Measurements from ENCODE around the gene MRPL23.

MRPL23 gene

DNA sequence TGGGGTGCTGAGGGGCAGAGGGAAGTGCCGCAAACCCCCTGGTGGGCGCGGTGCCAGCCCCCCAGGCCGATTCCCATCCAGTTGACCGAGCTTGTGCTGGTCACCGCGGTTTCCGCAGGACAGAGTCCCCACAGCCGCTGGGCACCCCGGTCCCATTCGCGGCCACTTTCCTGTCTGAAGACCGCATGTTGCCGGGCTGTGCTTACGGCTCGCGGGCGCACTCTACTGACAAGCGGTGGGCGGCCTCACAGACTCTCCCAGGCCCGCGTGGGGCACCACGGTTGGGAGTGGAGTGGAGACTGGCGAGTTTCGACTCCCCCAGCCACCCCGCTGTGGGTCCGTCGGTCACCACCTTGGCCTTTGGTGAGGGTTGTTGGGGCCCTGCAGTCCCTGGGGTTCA lies 51.2 kb downstream of the MRPL23 start:
- no peak for DNase-seq

DNA sequence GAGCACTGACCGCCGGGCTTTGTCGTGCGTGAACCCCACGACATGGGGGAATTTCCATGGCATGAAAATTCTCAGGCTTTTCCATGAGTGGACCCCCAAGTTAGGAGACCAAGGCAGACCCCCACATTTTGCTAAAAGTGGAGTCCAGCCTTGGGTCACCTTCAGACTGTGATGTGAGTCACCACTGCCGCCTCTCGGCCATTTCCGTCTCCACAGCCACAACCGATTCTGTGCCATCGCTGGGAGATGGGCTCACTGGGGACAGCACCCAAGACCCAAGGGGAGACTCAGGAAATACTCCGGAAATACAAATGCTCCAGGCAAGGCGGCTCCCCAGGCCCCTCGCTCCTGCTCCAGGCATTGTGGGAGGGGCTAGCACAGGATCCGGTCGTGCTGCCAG lies 51.7 kb downstream of the MRPL23 start:
- no peak for DNase-seq

DNA sequence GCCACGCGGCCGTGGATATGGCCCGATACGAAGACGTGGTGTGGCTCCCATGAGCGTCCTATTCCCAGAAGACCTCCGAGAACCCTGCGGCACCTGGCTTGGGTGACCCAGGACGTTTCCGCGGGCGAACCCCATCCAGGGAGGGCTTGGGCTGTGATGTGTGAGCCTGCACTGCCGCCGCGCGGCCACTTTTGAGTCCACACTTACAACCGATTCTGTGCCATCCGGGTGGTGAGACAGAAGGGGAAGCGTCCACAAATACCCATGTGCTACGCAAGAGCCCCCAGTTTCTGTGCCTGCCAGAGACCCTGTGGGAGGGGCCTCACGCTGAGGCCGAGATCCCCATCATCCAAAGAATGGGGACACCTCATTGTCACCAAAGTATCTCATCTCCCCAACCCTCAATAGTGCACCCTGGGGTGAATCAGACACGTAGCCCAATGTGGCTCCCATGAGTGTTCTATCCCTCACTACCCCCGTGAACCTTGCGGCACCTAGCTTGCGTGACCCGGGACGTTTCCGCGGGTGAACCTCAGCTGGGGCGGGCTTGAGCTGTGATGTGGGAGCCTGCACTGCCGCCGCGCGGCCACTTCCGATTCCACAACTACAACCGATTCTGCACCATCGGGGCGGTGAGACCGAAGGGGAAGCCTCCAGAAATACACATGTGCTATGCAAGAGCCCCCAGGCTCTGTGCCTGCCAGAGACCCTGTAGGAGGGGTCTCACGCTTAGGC lies 55.1 kb downstream of the MRPL23 start:
- no peak for DNase-seq

DNA sequence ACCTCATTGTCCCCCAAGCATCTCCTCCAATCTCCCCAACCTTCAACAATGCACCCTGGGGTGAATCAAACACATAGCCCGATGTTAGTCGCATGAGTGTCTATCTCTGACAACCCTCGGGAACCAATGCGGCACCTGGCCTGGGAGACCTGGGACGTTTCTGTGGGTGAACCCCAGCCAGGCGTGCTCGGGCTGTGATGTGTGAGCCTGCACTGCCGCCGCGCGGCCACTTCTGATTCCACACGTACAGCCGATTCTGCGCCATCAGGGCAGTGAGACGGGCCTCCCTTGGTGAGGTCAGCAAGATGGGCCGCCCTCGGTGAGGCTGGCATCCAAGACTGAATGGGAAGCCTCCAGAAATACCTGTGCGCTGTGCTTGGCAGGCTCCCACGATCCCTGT lies 55.7 kb downstream of the MRPL23 start:
- no peak for DNase-seq

DNA sequence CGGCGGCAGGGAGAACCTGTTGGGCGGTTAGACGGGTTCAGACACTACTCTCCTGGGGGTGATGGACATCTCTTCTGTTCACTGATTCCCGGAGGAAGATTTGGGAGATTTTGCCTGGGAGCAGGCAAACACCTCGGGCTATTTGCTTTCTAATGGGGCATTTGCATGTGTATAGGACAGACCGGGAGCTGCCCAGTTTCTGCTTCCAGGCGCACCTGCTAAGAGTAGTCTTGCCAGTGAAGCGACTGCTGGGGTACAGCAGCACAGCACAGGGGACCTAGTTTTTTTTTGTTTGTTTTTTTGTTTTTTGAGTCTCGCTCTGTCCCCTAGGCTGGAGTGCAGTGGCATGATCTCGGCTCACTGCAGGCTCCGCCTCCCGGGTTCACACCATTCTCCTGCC lies 57.3 kb downstream of the MRPL23 start:
- DNase-seq = no peak

Measured in activated naive CD4-positive, alpha-beta T cell treated with Interleukin-2 at 50 U/mL for 16 hours (primary cell).